ENCODE results near the gene GALNTL6. TPM values are rescaled to one million over a fixed set of nuclear protein-coding genes. Genes with fewer than 3 reads are reported as not detected.

The GALNTL6 gene
- total and polyA plus RNA-seq, 7 experiments from 2014 or later = not detected

GRCh38 chr4:172514801-172515200 lies 701.6 kb downstream of the GALNTL6 start:
- Histone ChIP-seq H3K36me3 (ENCODE audit: control insufficient read depth in 2 of 3, insufficient read depth in 3 of 3, low read length in 3 of 3) (no peaks in the 10 kb centered on the region), H3K9me3 (ENCODE audit: control insufficient read depth in 2 of 3, low read length in 3 of 3) (no peaks in the 10 kb centered on the region), H3K4me3 (ENCODE audit: low read length) (no peak overlapping the region), H3K27ac (ENCODE audit: low read depth, low read length) (no peak overlapping the region), H3K4me1 (ENCODE audit: control insufficient read depth in 2 of 2, insufficient read depth in 2 of 2, low read length in 2 of 2) (no peaks in the 10 kb centered on the region), H3K27me3 (ENCODE audit: control insufficient read depth in 2 of 2, insufficient read depth in 2 of 2, low read length in 2 of 2) (no peaks in the 10 kb centered on the region)
- no peak overlapping the region for H3K4me3 Mint-ChIP-seq
- peaks cover 0 to 25% (median 2%) of the 10 kb centered on the region in 11 donors for H3K9me3 Mint-ChIP-seq
- H3K4me1 Mint-ChIP-seq = no peaks in the 10 kb centered on the region
- intact Hi-C loops (cut with micrococcal nuclease) = no loop called here
- ATAC-seq = no peak
- H3K27me3 Mint-ChIP-seq = no peaks in the 10 kb centered on the region
- ChIA-PET POLR2A (no interaction called here), CTCF (no interaction called here)
- no peak for DNase-seq
- no peak overlapping the region for H3K27ac Mint-ChIP-seq
- H3K36me3 Mint-ChIP-seq = no peaks in the 10 kb centered on the region

- CTCF ChIA-PET = no interaction called here
- no peaks in the 10 kb centered on the region for H3K36me3 ChIP-seq (ENCODE audit: control insufficient read depth in 2 of 3, insufficient read depth in 3 of 3, low read length in 3 of 3)
- Mint-ChIP-seq H3K27me3 (no peaks in the 10 kb centered on the region), H3K4me3 (no peak overlapping the region), H3K36me3 (no peaks in the 10 kb centered on the region), H3K4me1 (no peaks in the 10 kb centered on the region), H3K9me3 (peaks cover 0 to 25% (median 2%) of the 10 kb centered on the region in 11 donors), H3K27ac (no peak overlapping the region)
- no peaks in the 10 kb centered on the region for H3K4me1 ChIP-seq (ENCODE audit: control insufficient read depth in 2 of 2, insufficient read depth in 2 of 2, low read length in 2 of 2)
- no peak overlapping the region for H3K4me3 ChIP-seq (ENCODE audit: low read length)
- ATAC-seq = no peak
- DNase-seq = no peak
- no peak overlapping the region for H3K27ac ChIP-seq (ENCODE audit: low read depth, low read length)
- POLR2A ChIA-PET = no interaction called here
- no peaks in the 10 kb centered on the region for H3K27me3 ChIP-seq (ENCODE audit: control insufficient read depth in 2 of 2, insufficient read depth in 2 of 2, low read length in 2 of 2)
- no peaks in the 10 kb centered on the region for H3K9me3 ChIP-seq (ENCODE audit: control insufficient read depth in 2 of 3, low read length in 3 of 3)
- intact Hi-C loops (cut with micrococcal nuclease) = no loop called here
Measured at GRCh38 chr4:172515266-172515879, 702.2 kb downstream of the GALNTL6 start.

GRCh38 chr4:172517391-172517790 lies 704.2 kb downstream of the GALNTL6 start:
- ChIA-PET POLR2A (no interaction called here), CTCF (no interaction called here)
- no peaks in the 10 kb centered on the region for H3K36me3 ChIP-seq (ENCODE audit: control insufficient read depth in 2 of 3, insufficient read depth in 3 of 3, low read length in 3 of 3)
- H3K27me3 ChIP-seq (ENCODE audit: control insufficient read depth in 2 of 2, insufficient read depth in 2 of 2, low read length in 2 of 2) = no peaks in the 10 kb centered on the region
- no peaks in the 10 kb centered on the region for H3K9me3 ChIP-seq (ENCODE audit: control insufficient read depth in 2 of 3, low read length in 3 of 3)
- H3K27ac Mint-ChIP-seq = no peak overlapping the region
- no peaks in the 10 kb centered on the region for H3K4me1 ChIP-seq (ENCODE audit: control insufficient read depth in 2 of 2, insufficient read depth in 2 of 2, low read length in 2 of 2)
- no peak overlapping the region for H3K4me3 ChIP-seq (ENCODE audit: low read length)
- ATAC-seq = no peak
- DNase-seq = no peak
- H3K9me3 Mint-ChIP-seq = peaks cover 0 to 14% (median 2%) of the 10 kb centered on the region in 11 donors
- no peaks in the 10 kb centered on the region for H3K4me1 Mint-ChIP-seq
- no peak overlapping the region for H3K4me3 Mint-ChIP-seq
- no peaks in the 10 kb centered on the region for H3K36me3 Mint-ChIP-seq
- H3K27ac ChIP-seq (ENCODE audit: low read depth, low read length) = no peak overlapping the region
- intact Hi-C loops (cut with micrococcal nuclease) = no loop called here
- no peaks in the 10 kb centered on the region for H3K27me3 Mint-ChIP-seq

- no peaks in the 10 kb centered on the region for H3K27me3 ChIP-seq (ENCODE audit: control insufficient read depth in 2 of 2, insufficient read depth in 2 of 2, low read length in 2 of 2)
- Mint-ChIP-seq H3K27ac (no peak overlapping the region), H3K9me3 (peaks cover 0 to 4% (median 0%) of the 10 kb centered on the region in 11 donors), H3K36me3 (no peaks in the 10 kb centered on the region), H3K4me3 (no peak overlapping the region), H3K4me1 (peaks cover 0 to 1% (median 0%) of the 10 kb centered on the region in 7 donors), H3K27me3 (no peaks in the 10 kb centered on the region)
- no peak overlapping the region for H3K27ac ChIP-seq (ENCODE audit: low read depth, low read length)
- no peaks in the 10 kb centered on the region for H3K9me3 ChIP-seq (ENCODE audit: control insufficient read depth in 2 of 3, low read length in 3 of 3)
- POLR2A ChIA-PET = no interaction called here
- CTCF ChIA-PET = no interaction called here
- intact Hi-C loops (cut with micrococcal nuclease) = no loop called here
- ATAC-seq (no peak), DNase-seq (no peak)
- H3K4me3 ChIP-seq (ENCODE audit: low read length) = no peak overlapping the region
- no peaks in the 10 kb centered on the region for H3K36me3 ChIP-seq (ENCODE audit: control insufficient read depth in 2 of 3, insufficient read depth in 3 of 3, low read length in 3 of 3)
- no peaks in the 10 kb centered on the region for H3K4me1 ChIP-seq (ENCODE audit: control insufficient read depth in 2 of 2, insufficient read depth in 2 of 2, low read length in 2 of 2)
Measured at GRCh38 chr4:172521248-172521647, 708.0 kb downstream of the GALNTL6 start.

GRCh38 chr4:172521680-172522079 lies 708.5 kb downstream of the GALNTL6 start:
- CTCF ChIA-PET = no interaction called here
- ATAC-seq (no peak), DNase-seq (no peak)
- Mint-ChIP-seq H3K36me3 (no peaks in the 10 kb centered on the region), H3K27me3 (no peaks in the 10 kb centered on the region), H3K27ac (no peak overlapping the region), H3K4me1 (peaks cover 0 to 1% (median 0%) of the 10 kb centered on the region in 7 donors), H3K4me3 (no peak overlapping the region), H3K9me3 (peaks cover 0 to 3% (median 0%) of the 10 kb centered on the region in 11 donors)
- H3K36me3 ChIP-seq (ENCODE audit: control insufficient read depth in 2 of 3, insufficient read depth in 3 of 3, low read length in 3 of 3) = no peaks in the 10 kb centered on the region
- H3K27ac ChIP-seq (ENCODE audit: low read depth, low read length) = no peak overlapping the region
- H3K4me3 ChIP-seq (ENCODE audit: low read length) = no peak overlapping the region
- intact Hi-C loops (cut with micrococcal nuclease) = no loop called here
- no peaks in the 10 kb centered on the region for H3K27me3 ChIP-seq (ENCODE audit: control insufficient read depth in 2 of 2, insufficient read depth in 2 of 2, low read length in 2 of 2)
- POLR2A ChIA-PET = no interaction called here
- H3K4me1 ChIP-seq (ENCODE audit: control insufficient read depth in 2 of 2, insufficient read depth in 2 of 2, low read length in 2 of 2) = no peaks in the 10 kb centered on the region
- no peaks in the 10 kb centered on the region for H3K9me3 ChIP-seq (ENCODE audit: control insufficient read depth in 2 of 3, low read length in 3 of 3)

- H3K4me3 Mint-ChIP-seq = no peak overlapping the region
- DNase-seq = no peak
Measured at GRCh38 chr4:172543249-172543648, 730.0 kb downstream of the GALNTL6 start.

GRCh38 chr4:172546782-172547181 lies 733.6 kb downstream of the GALNTL6 start:
- H3K4me1 ChIP-seq (ENCODE audit: control insufficient read depth in 2 of 2, insufficient read depth in 2 of 2, low read length in 2 of 2) = no peaks in the 10 kb centered on the region
- ChIA-PET CTCF (no interaction called here), POLR2A (no interaction called here)
- Mint-ChIP-seq H3K4me1 (no peaks in the 10 kb centered on the region), H3K4me3 (no peak overlapping the region), H3K27ac (no peak overlapping the region), H3K27me3 (no peaks in the 10 kb centered on the region), H3K36me3 (no peaks in the 10 kb centered on the region), H3K9me3 (peaks cover 1 to 10% (median 3%) of the 10 kb centered on the region in 11 donors)
- H3K27ac ChIP-seq (ENCODE audit: low read depth, low read length) = no peak overlapping the region
- H3K9me3 ChIP-seq (ENCODE audit: control insufficient read depth in 2 of 3, low read length in 3 of 3) = no peaks in the 10 kb centered on the region
- no peak overlapping the region for H3K4me3 ChIP-seq (ENCODE audit: low read length)
- no peaks in the 10 kb centered on the region for H3K27me3 ChIP-seq (ENCODE audit: control insufficient read depth in 2 of 2, insufficient read depth in 2 of 2, low read length in 2 of 2)
- ATAC-seq = no peak
- H3K36me3 ChIP-seq (ENCODE audit: control insufficient read depth in 2 of 3, insufficient read depth in 3 of 3, low read length in 3 of 3) = no peaks in the 10 kb centered on the region
- no peak for DNase-seq
- intact Hi-C loops (cut with micrococcal nuclease) = no loop called here

More at GRCh38 chr4:172543249-172543648, 730.0 kb downstream of the GALNTL6 start:
- no peaks in the 10 kb centered on the region for H3K27me3 ChIP-seq (ENCODE audit: control insufficient read depth in 2 of 2, insufficient read depth in 2 of 2, low read length in 2 of 2)
- ATAC-seq = no peak
- no peaks in the 10 kb centered on the region for H3K9me3 ChIP-seq (ENCODE audit: control insufficient read depth in 2 of 3, low read length in 3 of 3)
- H3K27ac Mint-ChIP-seq = no peak overlapping the region
- no peak overlapping the region for H3K27ac ChIP-seq (ENCODE audit: low read depth, low read length)
- peaks cover 1 to 17% (median 5%) of the 10 kb centered on the region in 11 donors for H3K9me3 Mint-ChIP-seq
- H3K36me3 Mint-ChIP-seq = no peaks in the 10 kb centered on the region
- CTCF ChIA-PET = no interaction called here
- no peaks in the 10 kb centered on the region for H3K4me1 Mint-ChIP-seq
- no peaks in the 10 kb centered on the region for H3K36me3 ChIP-seq (ENCODE audit: control insufficient read depth in 2 of 3, insufficient read depth in 3 of 3, low read length in 3 of 3)
- no peaks in the 10 kb centered on the region for H3K4me1 ChIP-seq (ENCODE audit: control insufficient read depth in 2 of 2, insufficient read depth in 2 of 2, low read length in 2 of 2)
- H3K4me3 ChIP-seq (ENCODE audit: low read length) = no peak overlapping the region
- intact Hi-C loops (cut with micrococcal nuclease) = no loop called here
- POLR2A ChIA-PET = no interaction called here
- no peaks in the 10 kb centered on the region for H3K27me3 Mint-ChIP-seq

Data from naive thymus-derived CD4-positive, alpha-beta T cell (primary cell).